Glutamatergic neuron (in vitro differentiated cells): ENCODE data around the gene AANAT. TPM values are rescaled to one million over a fixed set of nuclear protein-coding genes. Genes with fewer than 3 reads are reported as not detected.
"Not testable (repeated sequence)": the region's sequence is repeated elsewhere in the genome, so short reads cannot be mapped to it uniquely, and the experiment has no call there.

Source experiments
- DNase-seq: peaks from one replicate; pipeline ENCODE4 v3.0.0; 2022
- H3K27ac Mint-ChIP-seq: one replicate; pipeline ENCODE4 v1.8.0; 2020; ENCODE audit warnings: mild to moderate bottlenecking, mixed read lengths, inconsistent platforms; ENCODE audit not compliant: unreplicated experiment
- H3K27me3 Mint-ChIP-seq: one replicate; pipeline ENCODE4 v1.8.0; 2020; ENCODE audit warnings: mild to moderate bottlenecking, moderate library complexity, mixed read lengths, inconsistent platforms; ENCODE audit not compliant: unreplicated experiment
- H3K36me3 Mint-ChIP-seq: one replicate; pipeline ENCODE4 v1.8.0; 2020; ENCODE audit warnings: mild to moderate bottlenecking, mixed read lengths, inconsistent platforms; ENCODE audit not compliant: unreplicated experiment
- H3K4me1 Mint-ChIP-seq: one replicate; pipeline ENCODE4 v1.8.0; 2020; ENCODE audit warnings: mild to moderate bottlenecking, low read depth, mixed read lengths, inconsistent platforms; ENCODE audit not compliant: unreplicated experiment
- H3K4me3 Mint-ChIP-seq: one replicate; pipeline ENCODE4 v1.8.0; 2020; ENCODE audit warnings: mild to moderate bottlenecking, mixed read lengths, inconsistent platforms; ENCODE audit not compliant: unreplicated experiment
- H3K9me3 Mint-ChIP-seq: one replicate; pipeline ENCODE4 v1.8.0; 2020; ENCODE audit warnings: mild to moderate bottlenecking, moderate library complexity, mixed read lengths, inconsistent platforms; ENCODE audit not compliant: unreplicated experiment
- CTCF ChIP-seq: fragments of 200-600 bp; sonication (generic); IDR thresholded peaks from one replicate; pipeline ENCODE4 v1.5.0; 2021; ENCODE audit not compliant: partially characterized antibody, unreplicated experiment
- total RNA-seq: library from RNA; stranded (reverse); fragmentation: NEBNext Ultra II Directional; extraction: Animal tissue kit (Norgen Biotek cat#: 25700); gene quantifications from one replicate; pipeline ENCODE4 v1.2.1, GENCODE V29; 2021; ENCODE audit not compliant: unreplicated experiment

Gene AANAT
- total RNA-seq, 1 donor from 2014 or later = 0.39 TPM

- H3K36me3 Mint-ChIP-seq = no peaks in the 10 kb centered on the region
- TF ChIP-seq CTCF = no peak
- DNase-seq = no peak
- H3K4me1 Mint-ChIP-seq = no peaks in the 10 kb centered on the region
- H3K27me3 Mint-ChIP-seq = peaks cover 2% of the 10 kb centered on the region
- H3K27ac Mint-ChIP-seq = no peak overlapping the region
- H3K4me3 Mint-ChIP-seq = no peak overlapping the region
- peaks cover 3% of the 10 kb centered on the region for H3K9me3 Mint-ChIP-seq
Measured at GRCh38 chr17:76511668-76512365, 44.4 kb downstream of the AANAT start.

GRCh38 chr17:76512366-76513305 lies 45.2 kb downstream of the AANAT start:
- TF ChIP-seq CTCF = no peak
- Mint-ChIP-seq H3K4me3 (no peak overlapping the region), H3K36me3 (no peaks in the 10 kb centered on the region), H3K4me1 (no peaks in the 10 kb centered on the region), H3K9me3 (peaks cover 3% of the 10 kb centered on the region), H3K27ac (no peak overlapping the region), H3K27me3 (peaks cover 2% of the 10 kb centered on the region)
- DNase-seq = no peak

GRCh38 chr17:76513306-76513692 lies 45.9 kb downstream of the AANAT start:
- H3K4me3 Mint-ChIP-seq = no peak overlapping the region
- peaks cover 3% of the 10 kb centered on the region for H3K9me3 Mint-ChIP-seq
- no peak for TF ChIP-seq CTCF
- no peaks in the 10 kb centered on the region for H3K27me3 Mint-ChIP-seq
- DNase-seq = no peak
- H3K4me1 Mint-ChIP-seq = no peaks in the 10 kb centered on the region
- no peak overlapping the region for H3K27ac Mint-ChIP-seq
- no peaks in the 10 kb centered on the region for H3K36me3 Mint-ChIP-seq

- not testable (repeated sequence) for H3K27ac Mint-ChIP-seq, DNase-seq, H3K4me1 Mint-ChIP-seq, H3K36me3 Mint-ChIP-seq, H3K4me3 Mint-ChIP-seq, H3K9me3 Mint-ChIP-seq, H3K27me3 Mint-ChIP-seq
Measured at GRCh38 chr17:76514355-76514754, 47.0 kb downstream of the AANAT start.

- H3K4me3 Mint-ChIP-seq = no peak overlapping the region
- H3K4me1 Mint-ChIP-seq = peaks cover 3% of the 10 kb centered on the region
- TF ChIP-seq CTCF = no peak
- H3K9me3 Mint-ChIP-seq = peaks cover 1% of the 10 kb centered on the region
- no peak overlapping the region for H3K27ac Mint-ChIP-seq
- H3K27me3 Mint-ChIP-seq = peaks cover 4% of the 10 kb centered on the region
- H3K36me3 Mint-ChIP-seq = no peaks in the 10 kb centered on the region
- DNase-seq = no peak
Measured at GRCh38 chr17:76515274-76515949, 48.0 kb downstream of the AANAT start.
